ENCODE measurements around the gene PPAN.
A peak's percentile ranks its signal among the peaks of the same experiment; 100 is the strongest.

Gene PPAN

DNA sequence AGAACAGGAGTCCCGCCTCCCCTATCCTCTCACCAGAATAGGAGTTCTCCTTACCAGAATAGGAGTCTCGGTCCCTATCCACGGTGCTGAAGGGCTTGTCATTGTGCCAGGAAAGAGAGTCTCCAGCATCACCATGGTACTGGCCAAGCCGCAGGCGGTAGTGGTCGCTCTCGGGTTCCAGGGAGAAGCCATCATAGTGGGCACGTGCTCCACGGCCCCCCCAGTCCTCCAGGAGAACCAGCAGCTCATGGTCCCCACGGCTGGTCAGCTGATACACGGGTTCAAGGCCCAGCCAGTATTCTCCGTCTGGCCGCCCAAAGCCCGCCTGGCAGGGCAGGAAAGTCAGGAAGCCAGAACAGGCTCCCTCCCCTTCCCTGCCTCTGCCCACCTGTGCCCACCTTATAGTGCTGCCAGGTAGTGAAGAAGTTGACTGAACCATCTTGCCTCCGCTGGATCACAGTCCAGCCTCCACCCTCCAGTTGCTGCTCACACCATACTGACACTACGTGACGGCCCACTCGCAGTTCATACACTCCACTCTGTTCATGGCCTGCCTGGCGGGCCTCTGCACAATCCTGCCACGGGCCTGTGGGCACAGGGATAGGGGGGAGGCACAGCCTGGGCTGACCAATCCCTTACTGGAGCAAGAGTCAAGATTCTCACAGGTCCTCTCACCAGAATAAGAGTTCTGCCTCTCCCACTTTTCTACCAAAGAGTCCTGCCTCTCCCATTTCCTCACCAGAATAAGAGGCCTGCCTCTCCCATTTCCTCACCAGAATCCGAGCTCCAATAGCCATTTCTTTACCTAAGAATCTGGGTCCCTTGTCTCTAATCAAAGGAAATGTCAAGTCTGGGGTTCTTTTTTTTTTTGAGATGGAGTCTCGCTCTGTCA lies 12.6 kb upstream of the PPAN start:
- DNase-seq, result no peak

DNA sequence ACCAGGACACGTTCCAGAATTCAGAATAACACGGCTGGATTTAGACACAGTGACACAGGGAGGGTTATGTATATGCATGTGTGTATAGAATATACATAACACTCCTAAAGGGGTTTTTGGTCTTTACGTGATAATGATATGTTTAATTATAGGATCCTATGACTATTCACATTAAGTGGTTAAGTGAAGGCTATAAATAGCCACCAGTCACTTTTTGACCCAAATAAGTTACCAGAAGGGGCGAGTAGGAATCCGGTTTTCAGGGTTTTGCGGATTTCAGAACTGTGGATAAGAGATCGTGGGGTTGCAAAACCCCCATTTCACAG lies 10.6 kb upstream of the PPAN start:
- no peak for DNase-seq

DNA sequence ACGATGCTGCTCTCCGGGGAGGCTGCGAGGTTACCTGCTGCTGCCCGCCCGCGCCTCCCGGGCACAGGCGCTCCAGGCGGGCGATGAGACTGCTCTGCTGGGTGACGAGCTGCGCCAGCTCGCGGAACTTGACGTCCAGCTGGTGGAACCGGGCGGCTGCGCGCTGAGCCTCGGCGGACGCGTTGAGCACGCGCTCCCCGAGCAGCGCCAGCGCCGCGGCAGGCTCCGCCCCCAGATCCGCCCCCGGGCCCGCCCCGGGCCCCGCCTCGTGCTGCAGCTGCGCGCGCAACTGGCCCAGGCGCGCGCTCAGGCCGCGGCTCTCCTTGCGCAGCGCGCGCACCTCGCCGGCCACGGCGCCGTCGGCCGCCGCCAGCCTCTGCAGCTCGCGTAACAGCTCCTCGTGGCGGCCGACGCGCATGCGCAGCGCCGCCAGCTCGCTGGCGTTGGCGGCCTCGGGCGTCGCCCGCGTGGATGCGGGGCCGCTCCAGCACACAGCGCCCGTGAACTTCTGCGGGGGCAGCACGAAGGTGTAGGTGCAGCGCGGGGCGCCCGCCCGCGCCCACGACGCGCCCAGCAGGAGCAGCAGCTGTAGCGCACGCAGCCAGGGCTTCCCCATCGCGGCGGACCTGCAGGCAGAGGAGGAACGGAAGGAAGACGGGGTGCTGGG lies 10.1 kb upstream of the PPAN start:
- peak; percentile 88 to 93 for DNase-seq

DNA sequence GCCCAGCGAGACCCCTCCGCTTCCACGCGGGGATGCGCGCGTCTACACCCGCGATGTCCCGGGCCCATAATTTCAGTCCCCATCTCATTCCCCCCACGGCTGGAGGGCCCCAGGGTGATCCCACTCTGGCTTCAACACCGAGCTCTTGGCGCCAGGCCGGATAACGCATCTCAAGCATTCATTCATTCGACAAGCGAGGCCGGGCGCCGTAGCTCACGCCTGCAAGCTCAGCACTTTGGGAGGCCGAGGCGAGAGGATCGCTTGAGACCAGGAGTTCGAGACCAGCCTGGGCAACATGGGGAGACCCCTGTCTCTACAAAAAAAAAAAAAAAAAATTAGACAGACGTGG lies 9.6 kb upstream of the PPAN start:
- no peak for DNase-seq

DNA sequence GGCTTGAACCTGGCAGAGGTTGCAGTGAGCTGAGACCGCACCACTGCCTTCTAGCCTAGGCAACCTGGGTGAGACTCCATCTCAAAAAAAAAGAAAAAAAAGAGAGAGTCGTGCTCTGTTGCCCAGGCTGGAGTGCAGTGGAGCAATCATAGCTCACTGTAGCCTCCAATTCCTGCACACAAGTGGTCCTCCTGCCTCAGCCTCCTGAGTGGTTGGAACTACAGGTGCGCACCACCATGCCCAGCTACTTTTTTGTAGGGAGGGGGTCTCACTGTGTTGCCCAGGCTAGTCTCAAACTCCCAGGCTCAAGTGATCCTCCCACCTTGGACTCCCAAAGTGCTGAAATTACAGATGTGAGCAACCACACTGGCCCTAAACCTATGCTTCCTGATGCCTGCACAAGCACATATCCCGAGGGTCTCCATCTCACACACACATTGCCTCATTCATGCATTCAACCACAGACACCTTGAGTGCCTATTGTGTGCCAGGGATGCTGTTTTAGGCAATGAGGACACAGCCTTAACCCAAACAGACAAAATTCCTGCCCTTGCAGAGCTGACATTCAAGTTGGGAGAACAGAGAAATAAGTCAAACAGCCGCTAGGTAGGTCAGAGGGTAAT lies 5.9 kb upstream of the PPAN start:
- DNase-seq, result no peak

DNA sequence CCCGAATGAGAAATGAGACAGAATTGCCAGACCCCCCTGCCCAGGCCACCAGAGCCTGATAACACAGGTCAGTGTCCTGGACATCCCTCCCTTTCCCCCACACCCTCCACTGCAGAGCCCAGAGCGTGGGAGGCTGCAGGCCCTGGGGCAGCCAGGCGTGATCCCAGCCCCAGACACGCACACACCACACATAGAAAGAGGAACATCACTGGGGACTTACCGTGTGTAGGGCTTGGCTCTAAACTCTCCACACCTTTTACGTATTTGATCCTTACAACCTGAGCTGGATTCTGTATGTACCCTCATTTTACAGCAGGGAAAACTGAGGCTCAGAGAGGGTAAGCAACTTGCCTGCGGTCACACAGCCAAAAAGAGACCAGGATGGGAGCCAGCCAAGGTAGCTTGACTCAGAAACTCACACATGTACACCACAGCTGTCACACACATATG lies 3.4 kb upstream of the PPAN start:
- DNase-seq, result no peak

DNA sequence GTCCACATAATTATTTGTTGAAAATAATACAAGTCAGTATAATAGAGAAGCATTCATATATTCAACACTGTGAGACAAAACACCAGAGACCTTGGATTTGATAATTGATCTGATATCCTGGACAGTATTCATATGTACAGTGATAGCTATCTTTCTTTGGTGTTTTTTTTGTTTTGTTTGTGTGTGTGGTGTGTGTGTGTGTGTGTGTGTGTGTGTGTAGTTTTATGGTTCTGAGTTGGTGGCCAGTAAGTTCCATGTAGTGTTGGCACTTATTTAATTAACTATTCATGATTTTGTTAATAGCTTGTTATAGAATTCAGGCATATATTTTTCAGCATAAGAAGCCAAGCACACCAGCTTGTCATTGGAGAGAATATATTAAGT lies 2.0 kb upstream of the PPAN start:
- DNase-seq, result no peak

DNA sequence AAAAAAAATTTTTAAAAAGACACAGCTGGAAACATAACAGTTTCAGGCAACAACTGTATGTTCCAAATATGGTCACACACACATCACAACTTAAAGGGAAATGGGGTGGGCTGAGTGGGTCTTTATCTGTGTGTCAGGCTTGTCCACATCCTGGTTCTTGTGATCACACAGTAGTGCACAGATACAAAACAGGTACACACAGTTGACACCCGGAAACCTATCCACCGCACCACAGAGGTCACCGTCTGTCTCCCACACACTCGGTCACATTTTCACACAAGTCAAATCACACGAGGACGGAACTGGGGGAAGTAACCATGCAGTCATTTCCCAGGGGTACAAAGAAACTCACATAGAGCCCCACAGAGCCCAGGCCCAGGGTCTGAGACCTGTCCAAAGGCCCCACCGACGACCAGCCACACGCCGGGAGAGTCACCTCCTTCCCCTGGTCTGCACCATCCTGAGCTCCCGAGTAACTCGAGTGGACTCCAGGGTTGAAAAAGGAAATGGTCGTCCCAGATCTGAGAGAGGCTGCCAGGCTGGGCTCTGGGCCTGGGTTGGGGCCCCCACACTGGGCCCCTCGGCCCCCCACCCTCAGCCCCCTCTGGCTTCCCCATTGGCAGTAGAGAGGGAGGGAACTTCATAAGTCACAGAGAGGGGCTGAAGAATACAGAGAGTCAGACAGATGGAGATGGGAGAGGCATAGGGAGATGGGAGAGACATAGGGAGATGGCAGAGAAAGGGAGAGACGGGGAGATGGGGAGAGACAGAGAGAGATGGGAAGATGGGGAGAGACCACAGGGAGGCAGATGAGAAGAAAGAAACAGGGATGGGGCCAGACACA lies 1.3 kb upstream of the PPAN start:
- peak; percentile 63 to 65 for DNase-seq

DNA sequence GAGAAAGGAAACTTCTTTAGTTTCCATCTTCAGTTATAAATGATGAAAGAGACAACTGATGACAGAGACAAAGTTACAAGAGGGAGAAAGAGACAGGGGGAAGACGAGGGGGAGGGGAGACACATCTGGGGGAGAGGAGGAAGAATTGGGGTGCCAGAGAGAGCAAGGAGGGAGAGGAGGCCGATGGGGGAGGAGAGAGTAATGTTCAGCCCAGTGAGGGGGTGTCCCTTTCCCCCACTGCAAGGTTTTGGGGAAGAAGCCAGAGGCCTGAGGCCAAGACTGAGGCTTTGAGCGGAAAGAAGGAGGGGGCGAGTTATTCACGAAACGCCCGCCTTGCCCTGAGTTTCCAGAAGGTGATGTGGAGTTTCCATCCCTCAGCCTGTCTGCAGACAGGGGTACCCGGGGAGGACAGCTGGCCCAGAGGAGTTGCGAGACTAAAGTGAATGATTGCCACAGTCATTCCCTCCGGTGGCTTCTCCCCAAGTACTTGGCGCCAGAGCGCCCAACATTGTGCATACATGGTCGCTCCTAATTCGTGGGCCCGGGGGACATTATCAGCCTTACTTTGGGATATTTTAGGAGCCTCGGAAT lies 558 bp upstream of the PPAN start:
- peak; percentile 72 to 75 for DNase-seq

DNA sequence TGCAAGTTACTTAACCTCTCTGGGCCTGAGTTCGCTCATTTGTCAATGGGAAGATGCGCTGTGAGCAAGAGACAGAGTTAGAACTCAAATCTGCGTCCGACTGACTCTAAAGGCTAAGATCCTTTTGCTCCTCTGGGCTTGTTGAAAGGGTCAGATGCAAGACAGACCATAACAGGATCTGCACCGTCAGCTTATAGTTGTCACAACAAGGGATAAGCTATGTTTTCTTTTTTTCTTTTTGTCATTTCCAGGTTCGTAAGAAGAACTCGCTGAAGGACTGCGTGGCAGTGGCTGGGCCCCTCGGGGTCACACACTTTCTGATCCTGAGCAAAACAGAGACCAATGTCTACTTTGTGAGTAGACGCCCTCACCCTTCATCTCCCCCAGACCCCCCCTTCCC lies 1.1 kb downstream of the PPAN start:
- DNase-seq, result no peak

DNA sequence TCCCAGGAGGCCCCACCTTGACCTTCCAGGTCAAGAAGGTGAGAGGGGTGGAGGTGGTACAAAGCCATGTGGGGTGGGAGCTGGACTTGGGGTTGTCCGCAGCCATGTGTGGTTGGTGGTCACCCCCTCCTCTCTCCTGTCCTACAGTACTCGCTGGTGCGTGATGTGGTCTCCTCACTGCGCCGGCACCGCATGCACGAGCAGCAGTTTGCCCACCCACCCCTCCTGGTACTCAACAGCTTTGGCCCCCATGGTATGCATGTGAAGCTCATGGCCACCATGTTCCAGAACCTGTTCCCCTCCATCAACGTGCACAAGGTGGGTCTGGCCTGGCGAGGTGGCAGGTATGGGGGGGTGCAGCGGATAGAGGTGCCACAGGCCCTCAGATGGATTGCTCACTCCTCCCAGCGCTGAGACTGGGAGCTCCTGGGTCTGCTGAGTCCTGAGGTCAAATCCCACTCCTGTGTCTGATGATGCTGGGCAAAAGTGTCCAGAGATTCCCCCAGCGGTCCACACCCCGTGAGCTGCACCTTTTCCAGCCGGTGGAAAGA lies 1.7 kb downstream of the PPAN start:
- DNase-seq, result no peak

DNA sequence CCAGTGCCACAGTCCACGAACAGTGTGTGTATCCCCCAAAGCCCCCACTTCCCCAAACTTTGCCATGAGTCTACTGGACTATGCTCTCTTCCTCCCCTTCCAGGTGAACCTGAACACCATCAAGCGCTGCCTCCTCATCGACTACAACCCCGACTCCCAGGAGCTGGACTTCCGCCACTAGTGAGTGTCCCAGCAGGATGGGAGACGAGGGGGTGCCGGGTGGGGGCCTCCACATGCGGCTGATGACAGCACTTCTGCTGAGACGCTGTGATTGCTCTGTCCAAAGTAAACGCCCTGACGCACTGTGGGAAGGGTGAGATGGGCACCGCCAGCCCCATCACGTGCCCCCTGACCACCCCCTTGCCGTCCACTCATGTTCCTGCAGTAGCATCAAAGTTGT lies 3.4 kb downstream of the PPAN start:
- no peak for DNase-seq

DNA sequence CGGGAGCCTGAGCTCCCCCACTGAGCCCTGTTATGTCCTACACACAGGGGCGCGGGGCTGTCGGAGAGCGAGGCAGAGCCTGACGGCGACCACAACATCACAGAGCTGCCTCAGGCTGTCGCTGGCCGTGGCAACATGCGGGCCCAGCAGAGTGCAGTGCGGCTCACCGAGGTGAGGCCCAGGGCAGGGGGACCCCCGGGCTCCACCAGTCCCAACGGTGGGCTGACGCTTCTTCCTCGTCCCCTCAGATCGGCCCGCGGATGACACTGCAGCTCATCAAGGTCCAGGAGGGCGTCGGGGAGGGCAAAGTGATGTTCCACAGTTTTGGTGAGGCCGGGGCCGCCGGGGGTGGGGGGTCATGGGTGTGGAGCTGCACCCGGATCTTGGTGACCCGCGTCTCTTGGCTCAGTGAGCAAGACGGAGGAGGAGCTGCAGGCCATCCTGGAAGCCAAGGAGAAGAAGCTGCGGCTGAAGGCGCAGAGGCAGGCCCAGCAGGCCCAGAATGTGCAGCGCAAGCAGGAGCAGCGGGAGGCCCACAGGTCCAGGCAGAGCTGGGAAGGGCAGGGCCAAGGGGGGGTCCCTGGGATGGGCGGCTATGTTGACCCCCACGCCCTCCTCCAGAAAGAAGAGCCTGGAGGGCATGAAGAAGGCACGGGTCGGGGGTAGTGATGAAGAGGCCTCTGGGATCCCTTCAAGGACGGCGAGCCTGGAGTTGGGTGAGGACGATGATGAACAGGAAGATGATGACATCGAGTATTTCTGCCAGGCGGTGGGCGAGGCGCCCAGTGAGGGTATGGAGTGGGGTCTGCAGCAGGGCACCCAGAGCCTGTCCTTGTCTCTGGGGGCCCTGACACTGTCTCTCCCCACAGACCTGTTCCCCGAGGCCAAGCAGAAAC lies 4.2 kb downstream of the PPAN start:
- DNase-seq, result no peak

DNA sequence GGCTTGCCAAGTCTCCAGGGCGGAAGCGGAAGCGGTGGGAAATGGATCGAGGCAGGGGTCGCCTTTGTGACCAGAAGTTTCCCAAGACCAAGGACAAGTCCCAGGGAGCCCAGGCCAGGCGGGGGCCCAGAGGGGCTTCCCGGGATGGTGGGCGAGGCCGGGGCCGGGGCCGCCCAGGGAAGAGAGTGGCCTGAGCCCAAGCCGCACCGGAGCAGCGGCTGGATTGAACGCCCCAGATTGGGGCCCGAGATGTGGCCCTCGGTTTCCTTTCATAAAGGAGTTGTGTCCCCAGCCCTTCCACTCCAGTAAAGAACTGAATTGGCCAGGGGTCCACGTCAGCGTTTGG lies 4.8 kb downstream of the PPAN start:
- no peak for DNase-seq

DNA sequence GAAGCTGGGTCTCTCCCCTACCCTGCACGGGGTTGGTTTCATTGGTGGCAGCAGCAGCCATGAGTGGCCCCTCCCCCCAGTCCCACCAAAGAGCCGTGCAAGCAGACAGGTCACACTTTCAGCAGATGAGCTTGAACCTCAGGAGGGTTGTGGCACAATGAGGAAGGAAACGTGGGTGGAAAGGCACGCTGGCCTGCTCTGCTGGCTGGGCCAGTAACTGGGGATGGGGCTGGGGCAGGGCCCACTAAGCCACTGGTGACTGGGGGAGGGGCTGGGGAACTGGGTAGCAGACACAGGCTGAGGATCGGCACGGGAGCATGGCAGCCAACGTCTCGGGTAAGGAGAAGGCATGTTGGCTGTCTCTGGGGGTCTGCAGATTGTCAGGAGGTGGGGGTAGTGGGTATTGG lies 5.2 kb downstream of the PPAN start, which contains the start of gene P2RY11:
TSS of gene P2RY11 (plus strand) at position 289 of the 407 bp plus-strand sequence. CDS start at position 318, 29 bp downstream.
- DNase-seq, result peak; percentile 43 to 55

DNA sequence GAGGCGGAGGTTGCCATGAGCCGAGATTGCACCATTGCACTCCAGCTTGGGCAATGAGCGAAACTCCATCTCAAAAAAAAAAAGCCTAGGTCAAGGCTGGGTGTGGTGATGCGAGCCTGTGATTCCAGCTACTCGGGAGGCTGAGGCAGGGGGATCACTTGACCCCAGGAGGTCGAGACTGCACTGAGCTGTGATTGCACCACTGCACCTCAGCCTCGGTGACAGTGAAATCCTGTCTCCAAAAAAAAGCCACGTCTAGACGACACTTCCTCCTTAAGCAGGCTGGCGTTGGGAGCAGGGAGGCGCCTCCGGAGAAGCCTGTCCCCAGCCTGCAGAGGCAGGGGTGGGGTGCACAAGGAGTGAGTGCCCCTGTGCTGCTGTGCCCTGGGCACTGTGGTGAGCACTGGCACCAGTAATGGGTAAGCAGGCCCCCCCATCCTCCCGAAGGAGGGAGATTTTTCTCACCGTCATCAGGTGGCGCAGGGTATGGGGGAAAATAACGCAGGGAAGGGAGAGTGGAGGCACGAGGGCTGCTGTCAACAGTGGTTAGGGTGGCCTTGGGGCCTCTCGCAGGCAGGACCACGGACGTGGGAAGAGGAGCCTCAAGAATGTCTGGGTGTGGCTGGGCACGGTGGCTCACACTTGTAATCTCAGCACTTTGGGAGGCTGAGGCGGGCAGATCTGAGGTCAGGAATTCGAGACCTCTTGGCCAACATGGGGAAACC lies 6.0 kb downstream of the PPAN start:
- peak; percentile 59 for DNase-seq

DNA sequence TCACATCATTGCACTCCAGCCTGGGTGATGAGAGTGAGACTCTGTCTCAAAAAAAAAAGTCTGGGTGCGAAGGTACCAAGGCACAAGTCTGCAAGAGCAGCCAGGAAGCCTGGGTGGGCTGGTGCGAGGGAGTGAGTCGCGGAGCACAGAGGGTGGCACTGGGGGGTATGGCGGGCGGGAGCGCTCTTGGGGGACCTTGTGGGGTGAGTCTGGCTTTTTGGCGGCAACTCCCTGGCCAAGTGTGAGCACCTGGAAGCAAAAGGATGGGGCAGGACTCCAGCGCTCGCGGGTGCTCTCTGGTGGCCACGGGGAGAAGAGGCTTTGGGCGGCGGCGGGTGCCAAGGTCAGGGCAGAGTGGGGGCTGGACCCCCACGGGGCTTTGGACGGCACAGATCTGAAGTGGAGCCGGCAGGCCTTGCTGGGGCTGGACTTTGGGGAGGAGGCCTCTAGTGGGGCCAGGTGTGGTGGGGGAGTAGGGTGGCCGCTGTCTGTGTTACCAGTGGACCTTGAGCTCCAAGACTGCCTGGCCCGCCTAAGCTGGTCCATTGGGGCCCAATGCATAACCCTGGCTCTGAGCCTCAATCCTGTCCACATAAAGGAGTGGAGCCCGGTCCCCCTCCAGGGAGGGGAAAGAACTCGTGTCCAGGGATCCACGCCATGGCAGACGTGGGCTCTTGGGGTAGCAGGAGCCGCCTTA lies 6.9 kb downstream of the PPAN start:
- peak; percentile 74 to 76 for DNase-seq

DNA sequence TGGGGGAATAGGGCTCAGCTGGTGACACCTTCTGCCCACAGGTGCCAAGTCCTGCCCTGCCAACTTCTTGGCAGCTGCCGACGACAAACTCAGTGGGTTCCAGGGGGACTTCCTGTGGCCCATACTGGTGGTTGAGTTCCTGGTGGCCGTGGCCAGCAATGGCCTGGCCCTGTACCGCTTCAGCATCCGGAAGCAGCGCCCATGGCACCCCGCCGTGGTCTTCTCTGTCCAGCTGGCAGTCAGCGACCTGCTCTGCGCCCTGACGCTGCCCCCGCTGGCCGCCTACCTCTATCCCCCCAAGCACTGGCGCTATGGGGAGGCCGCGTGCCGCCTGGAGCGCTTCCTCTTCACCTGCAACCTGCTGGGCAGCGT lies 7.4 kb downstream of the PPAN start:
- no peak for DNase-seq

DNA sequence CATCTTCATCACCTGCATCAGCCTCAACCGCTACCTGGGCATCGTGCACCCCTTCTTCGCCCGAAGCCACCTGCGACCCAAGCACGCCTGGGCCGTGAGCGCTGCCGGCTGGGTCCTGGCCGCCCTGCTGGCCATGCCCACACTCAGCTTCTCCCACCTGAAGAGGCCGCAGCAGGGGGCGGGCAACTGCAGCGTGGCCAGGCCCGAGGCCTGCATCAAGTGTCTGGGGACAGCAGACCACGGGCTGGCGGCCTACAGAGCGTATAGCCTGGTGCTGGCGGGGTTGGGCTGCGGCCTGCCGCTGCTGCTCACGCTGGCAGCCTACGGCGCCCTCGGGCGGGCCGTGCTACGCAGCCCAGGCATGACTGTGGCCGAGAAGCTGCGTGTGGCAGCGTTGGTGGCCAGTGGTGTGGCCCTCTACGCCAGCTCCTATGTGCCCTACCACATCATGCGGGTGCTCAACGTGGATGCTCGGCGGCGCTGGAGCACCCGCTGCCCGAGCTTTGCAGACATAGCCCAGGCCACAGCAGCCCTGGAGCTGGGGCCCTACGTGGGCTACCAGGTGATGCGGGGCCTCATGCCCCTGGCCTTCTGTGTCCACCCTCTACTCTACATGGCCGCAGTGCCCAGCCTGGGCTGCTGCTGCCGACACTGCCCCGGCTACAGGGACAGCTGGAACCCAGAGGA lies 7.9 kb downstream of the PPAN start:
- no peak for DNase-seq

Data from stimulated activated CD4-positive, alpha-beta T cell treated with anti-CD3 and anti-CD28 coated beads, Interleukin-2, amount 100 ng/mL, for 48 hours (primary cell).